HEK293 (cell line): ENCODE results near the gene NECTIN2.

Experiments
- CTCF ChIA-PET: fragments of 350-600 bp; formaldehyde crosslinking; extraction: SDS; loops from one replicate; lab custom pipeline; 2021; ENCODE audit warnings: antibody characterized with exemption; lab: Yijun Ruan, JAX
- POLR2A ChIA-PET: fragments of 300-600 bp; formaldehyde crosslinking; extraction: SDS; loops from one replicate; lab custom pipeline; 2020; ENCODE audit warnings: antibody characterized with exemption, inconsistent platforms; lab: Yijun Ruan, JAX
- H3K27ac ChIP-seq: fragments of 200-500 bp; sonication (Bioruptor generic); 2 replicates; pipeline ENCODE4 v1.5.1; 2014; ENCODE audit warnings: low read depth, low read length, control low read depth, inconsistent platforms; ENCODE audit errors: extremely low read depth
- H3K36me3 ChIP-seq, 2 experiments: fragments of 200-500 bp in 1 of 2; sonication (Bioruptor generic) in 1 of 2; 1 replicate in 1 of 2; 2 replicates in 1 of 2; pipeline ENCODE4 v1.5.1; 2014 to 2017; ENCODE audit warnings: inconsistent platforms in 2 of 2, low read length in 2 of 2; ENCODE audit not compliant: control insufficient read depth in 2 of 2, insufficient read depth in 1 of 2
- H3K4me1 ChIP-seq: fragments of 200-500 bp; sonication (Bioruptor generic); 2 replicates; pipeline ENCODE4 v1.5.1; 2014; ENCODE audit warnings: mild to moderate bottlenecking, low read length, inconsistent platforms; ENCODE audit not compliant: control insufficient read depth, insufficient read depth
- H3K4me3 ChIP-seq: 2 replicates; pipeline ENCODE4 v1.5.1; 2011; ENCODE audit warnings: low read depth, mild to moderate bottlenecking, control low read depth, low read length, moderate library complexity
- H3K9me3 ChIP-seq: fragments of 200-500 bp; sonication (Bioruptor generic); 2 replicates; pipeline ENCODE4 v1.5.1; 2014; ENCODE audit warnings: low read depth, low read length, inconsistent platforms; ENCODE audit not compliant: control insufficient read depth, insufficient read depth
- BCL11A ChIP-seq: fragments of 450-650 bp; formaldehyde crosslinking; IDR thresholded peaks from 2 replicates; pipeline ENCODE4 v1.5.1; 2016; ENCODE audit warnings: low read depth, missing biosample characterization, missing genetic modification characterization
- BCL11B ChIP-seq: fragments of 450-650 bp; formaldehyde crosslinking; IDR thresholded peaks from 2 replicates; pipeline ENCODE4 v1.5.1; 2016; ENCODE audit warnings: low read depth, missing biosample characterization, missing genetic modification characterization
- HOXA7 ChIP-seq: sonication (generic); formaldehyde crosslinking; IDR thresholded peaks from 2 replicates; pipeline ENCODE4 v1.8.1; 2022; ENCODE audit warnings: missing genetic modification reagents, borderline replicate concordance
- HOXC10 ChIP-seq: sonication (generic); formaldehyde crosslinking; IDR thresholded peaks from 2 replicates; pipeline ENCODE4 v1.8.1; 2023; ENCODE audit warnings: mild to moderate bottlenecking, missing genetic modification reagents
- KLF7 ChIP-seq: fragments of 450-650 bp; formaldehyde crosslinking; IDR thresholded peaks from 2 replicates; pipeline ENCODE4 v1.5.1; 2016; ENCODE audit warnings: missing biosample characterization, missing genetic modification characterization, borderline replicate concordance
- SP3 ChIP-seq: fragments of 450-650 bp; formaldehyde crosslinking; IDR thresholded peaks from 2 replicates; pipeline ENCODE4 v1.5.1; 2016; ENCODE audit warnings: missing biosample characterization, missing genetic modification characterization
- TCF7L2 ChIP-seq: IDR thresholded peaks from 2 replicates; pipeline ENCODE4 v1.6.1; 2011; ENCODE audit warnings: low read depth, mild to moderate bottlenecking, inconsistent platforms, low read length, moderate library complexity, borderline replicate concordance
- ZNF146 ChIP-seq: fragments of 450-650 bp; formaldehyde crosslinking; IDR thresholded peaks from 2 replicates; pipeline ENCODE4 v1.5.1; 2016; ENCODE audit warnings: missing biosample characterization, missing genetic modification characterization
- ZNF2 ChIP-seq: fragments of 450-650 bp; formaldehyde crosslinking; IDR thresholded peaks from 2 replicates; pipeline ENCODE4 v1.5.1; 2016; ENCODE audit warnings: missing biosample characterization, missing genetic modification characterization
- ZNF239 ChIP-seq: fragments of 450-650 bp; formaldehyde crosslinking; IDR thresholded peaks from 2 replicates; pipeline ENCODE4 v1.5.1; 2016; ENCODE audit warnings: missing biosample characterization, missing genetic modification characterization
- ZNF473 ChIP-seq: fragments of 450-650 bp; formaldehyde crosslinking; IDR thresholded peaks from 2 replicates; pipeline ENCODE4 v1.5.1; 2017; ENCODE audit warnings: missing biosample characterization, missing genetic modification characterization
- ZNF48 ChIP-seq: fragments of 450-650 bp; formaldehyde crosslinking; IDR thresholded peaks from 2 replicates; pipeline ENCODE4 v1.5.1; 2016; ENCODE audit warnings: missing biosample characterization, missing genetic modification characterization
- ZNF571 ChIP-seq: fragments of 450-650 bp; formaldehyde crosslinking; IDR thresholded peaks from 2 replicates; pipeline ENCODE4 v1.5.0; 2017; ENCODE audit warnings: missing biosample characterization, missing genetic modification characterization
- ZNF600 ChIP-seq: fragments of 450-650 bp; formaldehyde crosslinking; IDR thresholded peaks from 2 replicates; pipeline ENCODE4 v1.5.1; 2016; ENCODE audit warnings: missing biosample characterization, missing genetic modification characterization
- ZNF623 ChIP-seq: fragments of 450-650 bp; formaldehyde crosslinking; IDR thresholded peaks from 2 replicates; pipeline ENCODE4 v1.5.1; 2016; ENCODE audit warnings: missing biosample characterization, missing genetic modification characterization
- ZNF654 ChIP-seq: fragments of 450-650 bp; formaldehyde crosslinking; IDR thresholded peaks from 2 replicates; pipeline ENCODE4 v1.5.1; 2016; ENCODE audit warnings: low read depth, missing biosample characterization, missing genetic modification characterization
- ZNF670 ChIP-seq: fragments of 450-650 bp; formaldehyde crosslinking; IDR thresholded peaks from 2 replicates; pipeline ENCODE4 v1.5.1; 2016; ENCODE audit warnings: missing biosample characterization, missing genetic modification characterization, low read depth
- ZNF768 ChIP-seq: fragments of 450-650 bp; formaldehyde crosslinking; IDR thresholded peaks from 2 replicates; pipeline ENCODE4 v1.5.1; 2018; ENCODE audit warnings: missing biosample characterization, mild to moderate bottlenecking, missing genetic modification characterization
- ZSCAN30 ChIP-seq: fragments of 450-650 bp; IDR thresholded peaks from 2 replicates; pipeline ENCODE4 v1.5.1; 2018; ENCODE audit warnings: missing biosample characterization, mild to moderate bottlenecking, missing genetic modification characterization, moderate library complexity
- TF ChIP-seq, protein P1 (sequence below): fragments of 450-650 bp; IDR thresholded peaks from 2 replicates; pipeline ENCODE4 v1.5.1; 2018; ENCODE audit warnings: missing biosample characterization, missing genetic modification characterization
- TF ChIP-seq, protein P2 (sequence below): fragments of 450-650 bp; formaldehyde crosslinking; IDR thresholded peaks from 2 replicates; pipeline ENCODE4 v1.5.1; 2016; ENCODE audit warnings: missing biosample characterization, missing genetic modification characterization
- TF ChIP-seq, protein P3 (sequence below): fragments of 450-650 bp; formaldehyde crosslinking; IDR thresholded peaks from 2 replicates; pipeline ENCODE4 v1.5.1; 2016; ENCODE audit warnings: missing biosample characterization, missing genetic modification characterization
- TF ChIP-seq, protein P4 (sequence below): fragments of 450-650 bp; formaldehyde crosslinking; IDR thresholded peaks from 2 replicates; pipeline ENCODE4 v1.5.1; 2016; ENCODE audit warnings: missing biosample characterization, missing genetic modification characterization
- TF ChIP-seq, protein P5 (sequence below): fragments of 450-650 bp; formaldehyde crosslinking; IDR thresholded peaks from 2 replicates; pipeline ENCODE4 v1.5.1; 2016; ENCODE audit warnings: missing biosample characterization, missing genetic modification characterization
- TF ChIP-seq, protein P6 (sequence below): fragments of 450-650 bp; formaldehyde crosslinking; IDR thresholded peaks from 2 replicates; pipeline ENCODE4 v1.5.1; 2016; ENCODE audit warnings: missing biosample characterization, missing genetic modification characterization
- TF ChIP-seq, protein P7 (sequence below): fragments of 450-650 bp; formaldehyde crosslinking; IDR thresholded peaks from 2 replicates; pipeline ENCODE4 v1.5.1; 2016; ENCODE audit warnings: missing biosample characterization, missing genetic modification characterization, low read depth

The NECTIN2 gene

DNA sequence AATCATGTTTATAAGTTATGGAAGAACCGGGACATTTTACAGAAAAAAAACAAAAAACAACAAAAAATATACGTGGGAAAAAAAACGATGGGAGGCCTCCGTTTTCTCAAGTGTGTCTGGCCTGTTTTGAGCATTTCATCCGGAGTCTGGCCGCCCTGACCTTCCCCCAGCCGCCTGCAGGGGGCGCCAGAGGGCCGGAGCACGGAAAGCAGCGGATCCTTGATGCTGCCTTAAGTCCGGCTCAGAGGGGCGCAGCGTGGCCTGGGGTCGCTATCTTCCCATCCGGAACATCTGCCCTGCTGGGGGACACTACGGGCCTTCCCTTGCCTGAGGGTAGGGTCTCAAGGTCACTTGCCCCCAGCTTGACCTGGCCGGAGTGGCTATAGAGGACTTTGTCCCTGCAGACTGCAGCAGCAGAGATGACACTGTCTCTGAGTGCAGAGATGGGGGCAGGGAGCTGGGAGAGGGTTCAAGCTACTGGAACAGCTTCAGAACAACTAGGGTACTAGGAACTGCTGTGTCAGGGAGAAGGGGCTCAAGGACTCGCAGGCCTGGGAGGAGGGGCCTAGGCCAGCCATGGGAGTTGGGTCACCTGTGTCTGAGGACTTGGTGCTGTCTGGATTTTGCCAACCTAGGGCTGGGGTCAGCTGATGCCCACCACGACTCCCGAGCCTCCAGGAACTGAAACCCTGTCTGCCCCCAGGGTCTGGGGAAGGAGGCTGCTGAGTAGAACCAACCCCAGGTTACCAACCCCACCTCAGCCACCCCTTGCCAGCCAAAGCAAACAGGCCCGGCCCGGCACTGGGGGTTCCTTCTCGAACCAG is 57.7 kb downstream of the NECTIN2 start:
- Histone ChIP-seq H3K4me3 (no peak overlapping the region), H3K27ac (no peak overlapping the region), H3K36me3 (peaks cover 22 to 34% of the 10 kb centered on the region in 2 experiments; a peak in 2 of 3 replicates), H3K9me3 (no peaks in the 10 kb centered on the region), H3K4me1 (peaks cover 6% of the 10 kb centered on the region; the same call in 1 of the 2 replicates)
- POLR2A ChIA-PET: interaction anchor here (1.2 kb wide), 1 partner anchor 13 kb away, joined by 4 read pairs; the partner anchor contains the start of gene TOMM40
- CTCF ChIA-PET: interaction anchor here (0.6 to 5.0 kb wide), 33 partner anchors 9 to 707 kb away, joined by 3 to 101 read pairs (median 4); partner anchors contain the start of genes APOC1, APOC2, CLPTM1 and TOMM40
- TF ChIP-seq ZNF600 (tag by site-specific recombination): peak; percentile 20; the same call in 1 of the 2 replicates
- TF ChIP-seq ZNF48 (tag by site-specific recombination): no peak
- TF ChIP-seq, protein P1, sequence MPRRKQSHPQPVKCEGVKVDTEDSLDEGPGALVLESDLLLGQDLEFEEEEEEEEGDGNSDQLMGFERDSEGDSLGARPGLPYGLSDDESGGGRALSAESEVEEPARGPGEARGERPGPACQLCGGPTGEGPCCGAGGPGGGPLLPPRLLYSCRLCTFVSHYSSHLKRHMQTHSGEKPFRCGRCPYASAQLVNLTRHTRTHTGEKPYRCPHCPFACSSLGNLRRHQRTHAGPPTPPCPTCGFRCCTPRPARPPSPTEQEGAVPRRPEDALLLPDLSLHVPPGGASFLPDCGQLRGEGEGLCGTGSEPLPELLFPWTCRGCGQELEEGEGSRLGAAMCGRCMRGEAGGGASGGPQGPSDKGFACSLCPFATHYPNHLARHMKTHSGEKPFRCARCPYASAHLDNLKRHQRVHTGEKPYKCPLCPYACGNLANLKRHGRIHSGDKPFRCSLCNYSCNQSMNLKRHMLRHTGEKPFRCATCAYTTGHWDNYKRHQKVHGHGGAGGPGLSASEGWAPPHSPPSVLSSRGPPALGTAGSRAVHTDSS (tag by site-specific recombination): no peak
- TF ChIP-seq, protein P2, sequence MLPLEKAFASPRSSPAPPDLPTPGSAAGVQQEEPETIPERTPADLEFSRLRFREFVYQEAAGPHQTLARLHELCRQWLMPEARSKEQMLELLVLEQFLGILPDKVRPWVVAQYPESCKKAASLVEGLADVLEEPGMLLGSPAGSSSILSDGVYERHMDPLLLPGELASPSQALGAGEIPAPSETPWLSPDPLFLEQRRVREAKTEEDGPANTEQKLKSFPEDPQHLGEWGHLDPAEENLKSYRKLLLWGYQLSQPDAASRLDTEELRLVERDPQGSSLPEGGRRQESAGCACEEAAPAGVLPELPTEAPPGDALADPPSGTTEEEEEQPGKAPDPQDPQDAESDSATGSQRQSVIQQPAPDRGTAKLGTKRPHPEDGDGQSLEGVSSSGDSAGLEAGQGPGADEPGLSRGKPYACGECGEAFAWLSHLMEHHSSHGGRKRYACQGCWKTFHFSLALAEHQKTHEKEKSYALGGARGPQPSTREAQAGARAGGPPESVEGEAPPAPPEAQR: no peak
- no peak for TF ChIP-seq ZNF768 (tag by site-specific recombination)
- TF ChIP-seq, protein P3, sequence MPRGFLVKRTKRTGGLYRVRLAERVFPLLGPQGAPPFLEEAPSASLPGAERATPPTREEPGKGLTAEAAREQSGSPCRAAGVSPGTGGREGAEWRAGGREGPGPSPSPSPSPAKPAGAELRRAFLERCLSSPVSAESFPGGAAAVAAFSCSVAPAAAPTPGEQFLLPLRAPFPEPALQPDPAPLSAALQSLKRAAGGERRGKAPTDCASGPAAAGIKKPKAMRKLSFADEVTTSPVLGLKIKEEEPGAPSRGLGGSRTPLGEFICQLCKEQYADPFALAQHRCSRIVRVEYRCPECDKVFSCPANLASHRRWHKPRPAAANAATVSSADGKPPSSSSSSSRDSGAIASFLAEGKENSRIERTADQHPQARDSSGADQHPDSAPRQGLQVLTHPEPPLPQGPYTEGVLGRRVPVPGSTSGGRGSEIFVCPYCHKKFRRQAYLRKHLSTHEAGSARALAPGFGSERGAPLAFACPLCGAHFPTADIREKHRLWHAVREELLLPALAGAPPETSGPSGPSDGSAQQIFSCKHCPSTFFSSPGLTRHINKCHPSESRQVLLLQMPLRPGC: no peak
- no peak for TF ChIP-seq ZNF623 (tag by site-specific recombination)
- TF ChIP-seq, protein P4, sequence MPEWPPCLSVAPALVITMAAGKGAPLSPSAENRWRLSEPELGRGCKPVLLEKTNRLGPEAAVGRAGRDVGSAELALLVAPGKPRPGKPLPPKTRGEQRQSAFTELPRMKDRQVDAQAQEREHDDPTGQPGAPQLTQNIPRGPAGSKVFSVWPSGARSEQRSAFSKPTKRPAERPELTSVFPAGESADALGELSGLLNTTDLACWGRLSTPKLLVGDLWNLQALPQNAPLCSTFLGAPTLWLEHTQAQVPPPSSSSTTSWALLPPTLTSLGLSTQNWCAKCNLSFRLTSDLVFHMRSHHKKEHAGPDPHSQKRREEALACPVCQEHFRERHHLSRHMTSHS (tag by site-specific recombination): no peak
- TF ChIP-seq HOXC10 (CRISPR knock-in tag): no peak
- TF ChIP-seq, protein P5, sequence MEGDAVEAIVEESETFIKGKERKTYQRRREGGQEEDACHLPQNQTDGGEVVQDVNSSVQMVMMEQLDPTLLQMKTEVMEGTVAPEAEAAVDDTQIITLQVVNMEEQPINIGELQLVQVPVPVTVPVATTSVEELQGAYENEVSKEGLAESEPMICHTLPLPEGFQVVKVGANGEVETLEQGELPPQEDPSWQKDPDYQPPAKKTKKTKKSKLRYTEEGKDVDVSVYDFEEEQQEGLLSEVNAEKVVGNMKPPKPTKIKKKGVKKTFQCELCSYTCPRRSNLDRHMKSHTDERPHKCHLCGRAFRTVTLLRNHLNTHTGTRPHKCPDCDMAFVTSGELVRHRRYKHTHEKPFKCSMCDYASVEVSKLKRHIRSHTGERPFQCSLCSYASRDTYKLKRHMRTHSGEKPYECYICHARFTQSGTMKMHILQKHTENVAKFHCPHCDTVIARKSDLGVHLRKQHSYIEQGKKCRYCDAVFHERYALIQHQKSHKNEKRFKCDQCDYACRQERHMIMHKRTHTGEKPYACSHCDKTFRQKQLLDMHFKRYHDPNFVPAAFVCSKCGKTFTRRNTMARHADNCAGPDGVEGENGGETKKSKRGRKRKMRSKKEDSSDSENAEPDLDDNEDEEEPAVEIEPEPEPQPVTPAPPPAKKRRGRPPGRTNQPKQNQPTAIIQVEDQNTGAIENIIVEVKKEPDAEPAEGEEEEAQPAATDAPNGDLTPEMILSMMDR (tag by site-specific recombination): peak; percentile 88
- TF ChIP-seq HOXA7: no peak
- TF ChIP-seq, protein P6, sequence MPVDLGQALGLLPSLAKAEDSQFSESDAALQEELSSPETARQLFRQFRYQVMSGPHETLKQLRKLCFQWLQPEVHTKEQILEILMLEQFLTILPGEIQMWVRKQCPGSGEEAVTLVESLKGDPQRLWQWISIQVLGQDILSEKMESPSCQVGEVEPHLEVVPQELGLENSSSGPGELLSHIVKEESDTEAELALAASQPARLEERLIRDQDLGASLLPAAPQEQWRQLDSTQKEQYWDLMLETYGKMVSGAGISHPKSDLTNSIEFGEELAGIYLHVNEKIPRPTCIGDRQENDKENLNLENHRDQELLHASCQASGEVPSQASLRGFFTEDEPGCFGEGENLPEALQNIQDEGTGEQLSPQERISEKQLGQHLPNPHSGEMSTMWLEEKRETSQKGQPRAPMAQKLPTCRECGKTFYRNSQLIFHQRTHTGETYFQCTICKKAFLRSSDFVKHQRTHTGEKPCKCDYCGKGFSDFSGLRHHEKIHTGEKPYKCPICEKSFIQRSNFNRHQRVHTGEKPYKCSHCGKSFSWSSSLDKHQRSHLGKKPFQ (tag by site-specific recombination): no peak
- no peak for TF ChIP-seq ZNF146
- peak; percentile 49 for TF ChIP-seq ZNF654 (tag by site-specific recombination)
- no peak for TF ChIP-seq SP3
- no peak for TF ChIP-seq ZNF239 (tag by site-specific recombination)
- no peak for TF ChIP-seq ZNF571 (tag by site-specific recombination)
- no peak for TF ChIP-seq ZNF2 (tag by site-specific recombination)
- TF ChIP-seq BCL11A (tag by site-specific recombination): peak; percentile 96
- TF ChIP-seq ZNF473 (tag by site-specific recombination): no peak
- TF ChIP-seq TCF7L2: no peak
- TF ChIP-seq, protein P7, sequence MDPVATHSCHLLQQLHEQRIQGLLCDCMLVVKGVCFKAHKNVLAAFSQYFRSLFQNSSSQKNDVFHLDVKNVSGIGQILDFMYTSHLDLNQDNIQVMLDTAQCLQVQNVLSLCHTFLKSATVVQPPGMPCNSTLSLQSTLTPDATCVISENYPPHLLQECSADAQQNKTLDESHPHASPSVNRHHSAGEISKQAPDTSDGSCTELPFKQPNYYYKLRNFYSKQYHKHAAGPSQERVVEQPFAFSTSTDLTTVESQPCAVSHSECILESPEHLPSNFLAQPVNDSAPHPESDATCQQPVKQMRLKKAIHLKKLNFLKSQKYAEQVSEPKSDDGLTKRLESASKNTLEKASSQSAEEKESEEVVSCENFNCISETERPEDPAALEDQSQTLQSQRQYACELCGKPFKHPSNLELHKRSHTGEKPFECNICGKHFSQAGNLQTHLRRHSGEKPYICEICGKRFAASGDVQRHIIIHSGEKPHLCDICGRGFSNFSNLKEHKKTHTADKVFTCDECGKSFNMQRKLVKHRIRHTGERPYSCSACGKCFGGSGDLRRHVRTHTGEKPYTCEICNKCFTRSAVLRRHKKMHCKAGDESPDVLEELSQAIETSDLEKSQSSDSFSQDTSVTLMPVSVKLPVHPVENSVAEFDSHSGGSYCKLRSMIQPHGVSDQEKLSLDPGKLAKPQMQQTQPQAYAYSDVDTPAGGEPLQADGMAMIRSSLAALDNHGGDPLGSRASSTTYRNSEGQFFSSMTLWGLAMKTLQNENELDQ: no peak
- no peak for TF ChIP-seq ZNF670
- TF ChIP-seq KLF7 (tag by site-specific recombination): no peak
- peak; percentile 98 for TF ChIP-seq BCL11B
- TF ChIP-seq ZSCAN30 (tag by site-specific recombination): no peak
